ENCODE data around the gene MYPN. TPM values are rescaled to one million over a fixed set of nuclear protein-coding genes. Genes with fewer than 3 reads are reported as not detected.

The MYPN gene
- total and polyA plus RNA-seq, 2 donors (not counting 1 experiment from before 2014, with no cell fraction given) = not detected

DNA sequence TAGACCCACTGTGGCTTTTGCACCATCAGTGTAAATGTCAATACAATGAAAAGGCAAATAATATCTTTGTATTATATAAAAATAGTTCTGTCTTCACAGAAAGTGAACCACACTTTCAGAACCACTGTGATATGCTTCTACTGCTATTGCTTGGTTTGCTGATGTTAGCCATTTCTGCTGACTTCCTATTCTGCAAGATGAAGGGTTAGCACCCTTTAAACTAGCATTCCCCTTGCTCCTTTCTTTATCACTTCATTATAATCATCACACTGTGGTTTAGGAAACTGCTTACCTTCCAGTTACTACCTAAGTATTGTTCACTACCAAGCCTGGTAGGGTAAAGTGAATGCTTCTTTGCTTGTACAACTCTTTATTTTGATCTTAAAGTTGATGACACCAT, 29.2 kb downstream of the MYPN start:
- intact Hi-C loops (cut with micrococcal nuclease) = no loop called here

DNA sequence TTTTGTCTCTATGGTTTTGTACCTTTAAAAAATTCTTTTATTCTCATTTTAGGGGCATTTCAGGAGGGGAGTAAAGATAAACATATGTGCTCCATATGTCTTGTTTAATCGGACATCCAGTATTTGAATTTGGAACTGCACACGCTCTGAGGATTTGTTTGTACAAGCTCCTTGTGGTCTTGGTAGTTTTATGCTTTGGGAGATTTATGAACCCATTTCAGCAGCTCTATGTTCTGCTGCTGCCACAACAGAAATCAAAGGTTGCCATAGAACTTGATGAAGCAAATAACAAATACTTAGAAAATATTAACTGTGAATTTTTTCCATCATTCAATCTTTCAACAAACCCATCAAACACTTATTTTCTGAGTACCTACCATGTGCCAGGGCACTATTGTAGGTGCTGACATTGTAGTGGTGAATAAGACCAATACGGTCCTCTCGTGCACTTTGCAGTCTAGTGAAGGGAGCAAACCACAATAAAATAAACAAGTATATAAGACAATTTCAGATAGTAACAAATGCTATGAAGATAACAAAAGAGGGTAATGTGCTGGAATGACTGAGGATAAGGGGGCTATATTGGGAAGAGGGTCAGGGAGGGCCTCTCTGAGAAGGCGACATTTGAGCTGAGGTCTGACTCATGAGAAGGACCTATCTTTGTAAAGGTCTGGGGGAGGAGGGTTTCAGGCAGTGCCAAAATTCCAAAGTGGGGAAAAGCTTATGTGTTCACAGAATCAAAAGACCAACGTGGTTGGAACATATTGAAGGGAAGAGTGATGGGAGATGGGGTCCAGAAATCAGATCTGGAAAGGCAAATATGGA, 30.4 kb downstream of the MYPN start:
- ATAC-seq (ENCODE audit: low read depth) = no peak
- no peaks in the 10 kb centered on the region for H3K4me1 Mint-ChIP-seq
- DNase-seq = no peak
- no peak overlapping the region for H3K4me3 Mint-ChIP-seq
- no peaks in the 10 kb centered on the region for H4K20me1 ChIP-seq (ENCODE audit: control insufficient read depth, insufficient read depth, low read length, poor library complexity, severe bottlenecking)
- H3K27me3 ChIP-seq (replicated peaks in 1 of 4; ENCODE audit: control extremely low read depth in 1 of 4, control insufficient read depth in 3 of 4, insufficient read depth in 4 of 4, low read length in 3 of 4) = no peaks in the 10 kb centered on the region
- POLR2A ChIA-PET = no interaction called here
- no peaks in the 10 kb centered on the region for H3K36me3 ChIP-seq (replicated peaks in 1 of 2; ENCODE audit: control extremely low read depth in 1 of 2, control insufficient read depth in 1 of 2, extremely low read depth in 1 of 2, insufficient read depth in 2 of 2, low read length in 1 of 2)
- no peak overlapping the region for H3K27ac Mint-ChIP-seq
- no peak overlapping the region for H3K9ac ChIP-seq (ENCODE audit: low read length)
- H3K9me3 ChIP-seq (ENCODE audit: control extremely low read depth in 1 of 3, control insufficient read depth in 2 of 3, insufficient read depth in 1 of 3, low read length in 2 of 3) = no peaks in the 10 kb centered on the region
- CTCF ChIA-PET = no interaction called here
- H3K9me3 Mint-ChIP-seq (ENCODE audit: insufficient read depth) = no peaks in the 10 kb centered on the region
- no peak overlapping the region for H2AFZ ChIP-seq (ENCODE audit: insufficient read depth, low read depth, low read length, poor library complexity, severe bottlenecking)
- H3K4me2 ChIP-seq (replicated peaks; ENCODE audit: low read depth, low read length, poor library complexity, severe bottlenecking) = no peak overlapping the region
- H3K27me3 Mint-ChIP-seq = peaks cover 13% of the 10 kb centered on the region
- H3K4me1 ChIP-seq (ENCODE audit: control insufficient read depth in 2 of 2, insufficient read depth in 2 of 2, low read length in 2 of 2) = no peaks in the 10 kb centered on the region
- no peak overlapping the region for H3K4me3 ChIP-seq (ENCODE audit: control extremely low read depth in 1 of 5, extremely low read depth in 1 of 5, insufficient read depth in 1 of 5, low read depth in 2 of 5, low read length in 4 of 5)
- TF ChIP-seq, protein P1, sequence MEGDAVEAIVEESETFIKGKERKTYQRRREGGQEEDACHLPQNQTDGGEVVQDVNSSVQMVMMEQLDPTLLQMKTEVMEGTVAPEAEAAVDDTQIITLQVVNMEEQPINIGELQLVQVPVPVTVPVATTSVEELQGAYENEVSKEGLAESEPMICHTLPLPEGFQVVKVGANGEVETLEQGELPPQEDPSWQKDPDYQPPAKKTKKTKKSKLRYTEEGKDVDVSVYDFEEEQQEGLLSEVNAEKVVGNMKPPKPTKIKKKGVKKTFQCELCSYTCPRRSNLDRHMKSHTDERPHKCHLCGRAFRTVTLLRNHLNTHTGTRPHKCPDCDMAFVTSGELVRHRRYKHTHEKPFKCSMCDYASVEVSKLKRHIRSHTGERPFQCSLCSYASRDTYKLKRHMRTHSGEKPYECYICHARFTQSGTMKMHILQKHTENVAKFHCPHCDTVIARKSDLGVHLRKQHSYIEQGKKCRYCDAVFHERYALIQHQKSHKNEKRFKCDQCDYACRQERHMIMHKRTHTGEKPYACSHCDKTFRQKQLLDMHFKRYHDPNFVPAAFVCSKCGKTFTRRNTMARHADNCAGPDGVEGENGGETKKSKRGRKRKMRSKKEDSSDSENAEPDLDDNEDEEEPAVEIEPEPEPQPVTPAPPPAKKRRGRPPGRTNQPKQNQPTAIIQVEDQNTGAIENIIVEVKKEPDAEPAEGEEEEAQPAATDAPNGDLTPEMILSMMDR (IDR thresholded peaks at IDR 0.05) = no peak
- no peak for TF ChIP-seq EZH2 (IDR thresholded peaks at IDR 0.05; ENCODE audit: borderline replicate concordance, insufficient read depth, low read depth, low read length, poor library complexity, severe bottlenecking)
- H3K79me2 ChIP-seq (ENCODE audit: control insufficient read depth, insufficient read depth, low read length) = no peaks in the 10 kb centered on the region
- no peak overlapping the region for H3K27ac ChIP-seq (ENCODE audit: low read length in 2 of 2)
- 93% methylated on average over 3 of the region's 6 CpGs for WGBS (ENCODE audit: insufficient coverage)
- intact Hi-C loops (cut with micrococcal nuclease) = no loop called here

More for the DNA sequence above, 29.2 kb downstream of the MYPN start:
- H3K36me3 ChIP-seq (replicated peaks in 1 of 2; ENCODE audit: control extremely low read depth in 1 of 2, control insufficient read depth in 1 of 2, extremely low read depth in 1 of 2, insufficient read depth in 2 of 2, low read length in 1 of 2) = no peaks in the 10 kb centered on the region
- POLR2A ChIA-PET = no interaction called here
- H3K4me1 Mint-ChIP-seq = no peaks in the 10 kb centered on the region
- DNase-seq (no peak), ATAC-seq (ENCODE audit: low read depth) (no peak)
- no peak overlapping the region for H3K4me3 ChIP-seq (ENCODE audit: control extremely low read depth in 1 of 5, extremely low read depth in 1 of 5, insufficient read depth in 1 of 5, low read depth in 2 of 5, low read length in 4 of 5)
- CTCF ChIA-PET = no interaction called here
- H3K4me3 Mint-ChIP-seq = no peak overlapping the region
- no peak overlapping the region for H3K4me2 ChIP-seq (replicated peaks; ENCODE audit: low read depth, low read length, poor library complexity, severe bottlenecking)
- H3K27ac Mint-ChIP-seq = no peak overlapping the region
- H2AFZ ChIP-seq (ENCODE audit: insufficient read depth, low read depth, low read length, poor library complexity, severe bottlenecking) = no peak overlapping the region
- H3K27me3 Mint-ChIP-seq = peaks cover 13% of the 10 kb centered on the region
- no peaks in the 10 kb centered on the region for H3K79me2 ChIP-seq (ENCODE audit: control insufficient read depth, insufficient read depth, low read length)
- no peaks in the 10 kb centered on the region for H3K4me1 ChIP-seq (ENCODE audit: control insufficient read depth in 2 of 2, insufficient read depth in 2 of 2, low read length in 2 of 2)
- no peak for TF ChIP-seq EZH2 (IDR thresholded peaks at IDR 0.05; ENCODE audit: borderline replicate concordance, insufficient read depth, low read depth, low read length, poor library complexity, severe bottlenecking)
- TF ChIP-seq, protein P1 (IDR thresholded peaks at IDR 0.05) = no peak
- H3K27me3 ChIP-seq (replicated peaks in 1 of 4; ENCODE audit: control extremely low read depth in 1 of 4, control insufficient read depth in 3 of 4, insufficient read depth in 4 of 4, low read length in 3 of 4) = no peaks in the 10 kb centered on the region
- no peaks in the 10 kb centered on the region for H3K9me3 ChIP-seq (ENCODE audit: control extremely low read depth in 1 of 3, control insufficient read depth in 2 of 3, insufficient read depth in 1 of 3, low read length in 2 of 3)
- no peaks in the 10 kb centered on the region for H4K20me1 ChIP-seq (ENCODE audit: control insufficient read depth, insufficient read depth, low read length, poor library complexity, severe bottlenecking)
- no peak overlapping the region for H3K27ac ChIP-seq (ENCODE audit: low read length in 2 of 2)
- H3K9ac ChIP-seq (ENCODE audit: low read length) = no peak overlapping the region
- H3K9me3 Mint-ChIP-seq (ENCODE audit: insufficient read depth) = no peaks in the 10 kb centered on the region

Data from B cell (primary cell).